ENCODE data around the gene ACHE.
A peak's percentile ranks its signal among the peaks of the same experiment; 100 is the strongest.

Gene ACHE

DNA sequence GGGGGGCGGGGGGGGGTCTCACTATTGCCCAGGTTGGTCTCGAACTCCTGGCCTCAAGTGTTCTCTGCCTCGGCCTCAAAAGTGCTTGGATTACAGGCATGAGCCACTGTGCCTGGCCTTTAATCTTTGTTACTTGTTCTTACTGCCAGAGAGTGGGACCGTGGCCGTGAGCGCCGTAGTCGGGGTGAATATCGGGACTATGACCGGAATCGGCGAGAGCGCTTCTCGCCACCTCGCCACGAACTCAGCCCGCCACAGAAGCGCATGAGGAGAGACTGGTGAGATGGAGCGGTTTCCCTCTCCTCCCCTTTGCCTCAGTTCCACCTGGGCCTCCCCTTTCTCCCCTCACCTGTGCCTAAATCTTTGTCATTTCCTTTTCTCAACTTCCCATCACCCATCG, 14.6 kb downstream of the ACHE start:
- peaks cover 92% of the 10 kb centered on the region for H3K36me3 ChIP-seq (ENCODE audit: control insufficient read depth, insufficient read depth, low read length)
- no peak overlapping the region for H3K9ac ChIP-seq (ENCODE audit: low read length)

DNA sequence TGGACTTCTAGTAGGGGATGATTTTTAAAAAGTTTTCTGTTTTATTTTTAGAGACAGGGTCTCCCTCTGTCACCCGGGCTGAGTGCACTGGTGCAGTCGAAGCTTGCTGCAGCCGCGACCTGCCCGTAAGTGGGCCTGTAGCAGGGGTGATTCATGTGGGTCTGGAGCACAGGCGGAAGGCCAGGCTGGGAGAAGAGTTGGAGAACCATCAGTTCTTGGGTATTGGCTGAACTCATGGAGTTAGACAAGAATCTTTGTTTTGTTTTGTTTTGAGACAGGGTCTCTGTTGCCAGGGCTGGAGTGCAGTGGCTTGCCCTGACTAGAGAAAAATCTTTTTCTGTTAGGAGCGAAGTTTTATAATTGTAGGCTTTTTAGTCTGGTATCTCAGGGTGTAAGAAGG, 15.0 kb downstream of the ACHE start:
- peaks cover 87% of the 10 kb centered on the region for H3K36me3 ChIP-seq (ENCODE audit: control insufficient read depth, insufficient read depth, low read length)
- 0 out of 2 replicates have a peak, but pooled peaks cover 6% of the 10 kb centered on the region for H3K4me1 ChIP-seq (ENCODE audit: control insufficient read depth, insufficient read depth, low read length)
- no peak overlapping the region for H3K27ac ChIP-seq (ENCODE audit: low read depth, low read length)
- H3K27me3 ChIP-seq (ENCODE audit: control insufficient read depth, insufficient read depth, low read length) = no peaks in the 10 kb centered on the region
- no peak overlapping the region for H3K4me3 ChIP-seq (ENCODE audit: low read depth, low read length)
- H3K9ac ChIP-seq (ENCODE audit: low read length) = no peak overlapping the region
- no peaks in the 10 kb centered on the region for H3K9me3 ChIP-seq (ENCODE audit: control insufficient read depth, insufficient read depth, low read depth, low read length)

More for the DNA sequence above, 14.6 kb downstream of the ACHE start:
- Histone ChIP-seq H3K4me1 (ENCODE audit: control insufficient read depth, insufficient read depth, low read length) (0 out of 2 replicates have a peak, but pooled peaks cover 6% of the 10 kb centered on the region), H3K27me3 (ENCODE audit: control insufficient read depth, insufficient read depth, low read length) (no peaks in the 10 kb centered on the region), H3K27ac (ENCODE audit: low read depth, low read length) (no peak overlapping the region), H3K9me3 (ENCODE audit: control insufficient read depth, insufficient read depth, low read depth, low read length) (no peaks in the 10 kb centered on the region), H3K4me3 (ENCODE audit: low read depth, low read length) (no peak overlapping the region)

DNA sequence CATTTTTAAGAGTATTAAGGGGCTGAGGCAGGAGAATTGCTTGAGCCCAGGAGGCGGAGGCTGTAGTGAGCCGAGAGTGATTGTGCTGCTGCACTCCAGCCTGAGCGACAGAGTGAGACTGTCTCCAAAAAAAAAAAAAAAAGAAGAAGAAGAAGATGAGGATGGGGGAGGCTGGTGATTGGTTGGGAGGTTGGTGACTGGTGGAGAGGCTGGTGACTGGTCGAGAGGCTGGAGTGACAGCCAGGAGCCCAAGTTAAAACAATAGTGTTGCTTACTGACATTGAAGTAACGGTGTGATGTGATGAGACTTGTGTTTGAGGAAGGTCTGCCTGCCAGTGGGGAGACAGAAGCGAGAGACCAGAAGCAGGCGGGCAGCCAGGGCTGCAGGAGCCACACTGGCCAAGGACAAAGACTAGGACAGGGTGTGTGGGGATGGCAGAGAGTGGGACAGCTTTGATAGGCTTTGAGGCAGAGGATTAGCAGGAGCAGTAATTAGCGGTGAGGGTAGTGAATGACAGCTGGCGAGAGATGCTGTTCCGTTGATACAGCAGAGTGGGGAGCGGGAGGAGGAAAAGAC, 15.9 kb downstream of the ACHE start:
- 0 out of 2 replicates have a peak, but pooled peaks cover 6% of the 10 kb centered on the region for H3K4me1 ChIP-seq (ENCODE audit: control insufficient read depth, insufficient read depth, low read length)

DNA sequence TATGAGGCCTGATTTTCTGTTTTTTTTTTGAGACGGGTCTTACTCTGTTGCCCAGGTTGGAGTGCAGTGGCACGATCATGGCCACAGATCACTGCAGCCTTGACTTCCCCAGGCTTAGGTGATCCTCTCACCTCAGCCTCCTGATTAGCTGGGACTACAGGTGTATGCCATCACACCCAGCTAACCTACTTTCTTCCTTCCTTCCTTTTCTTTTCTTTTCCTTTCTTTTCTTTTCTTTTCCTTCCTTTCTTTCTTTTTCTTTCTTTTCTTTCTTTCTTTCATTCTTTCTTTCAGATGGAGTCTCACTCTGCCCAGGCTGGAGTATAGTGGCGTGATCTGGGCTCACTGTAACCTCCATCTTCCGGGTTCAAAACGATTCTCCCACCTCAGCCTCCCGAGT, 17.0 kb downstream of the ACHE start:
- H3K9me3 ChIP-seq (ENCODE audit: control insufficient read depth, insufficient read depth, low read depth, low read length) = no peaks in the 10 kb centered on the region
- H3K4me1 ChIP-seq (ENCODE audit: control insufficient read depth, insufficient read depth, low read length) = 0 out of 2 replicates have a peak, but pooled peaks cover 6% of the 10 kb centered on the region
- no peak overlapping the region for H3K27ac ChIP-seq (ENCODE audit: low read depth, low read length)
- H3K9ac ChIP-seq (ENCODE audit: low read length) = no peak overlapping the region
- H3K4me3 ChIP-seq (ENCODE audit: low read depth, low read length) = no peak overlapping the region
- peaks cover 76% of the 10 kb centered on the region for H3K36me3 ChIP-seq (ENCODE audit: control insufficient read depth, insufficient read depth, low read length)
- no peaks in the 10 kb centered on the region for H3K27me3 ChIP-seq (ENCODE audit: control insufficient read depth, insufficient read depth, low read length)

More for the DNA sequence above, 15.9 kb downstream of the ACHE start:
- Histone ChIP-seq H3K27ac (ENCODE audit: low read depth, low read length) (no peak overlapping the region), H3K9ac (ENCODE audit: low read length) (no peak overlapping the region), H3K27me3 (ENCODE audit: control insufficient read depth, insufficient read depth, low read length) (no peaks in the 10 kb centered on the region), H3K36me3 (ENCODE audit: control insufficient read depth, insufficient read depth, low read length) (peaks cover 78% of the 10 kb centered on the region), H3K4me3 (ENCODE audit: low read depth, low read length) (no peak overlapping the region), H3K9me3 (ENCODE audit: control insufficient read depth, insufficient read depth, low read depth, low read length) (no peaks in the 10 kb centered on the region)

DNA sequence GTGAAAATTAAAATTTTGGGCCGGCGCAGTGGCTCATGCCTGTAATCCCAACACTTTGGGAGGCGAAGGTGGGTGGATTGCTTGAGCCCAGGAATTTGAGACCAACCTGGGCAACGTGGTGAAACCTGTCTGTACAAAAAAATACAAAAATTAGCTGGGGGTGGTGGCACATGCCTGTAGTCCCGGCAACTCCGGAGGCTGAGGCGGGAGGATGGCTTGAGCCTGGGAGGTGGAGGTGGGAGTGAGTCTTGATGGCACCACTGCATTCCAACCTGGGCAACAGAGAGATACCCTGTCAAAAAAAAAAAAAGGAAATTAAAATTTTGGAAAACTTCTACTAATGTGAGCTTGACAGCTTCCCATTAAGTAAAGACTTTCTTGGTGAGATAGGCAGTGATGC, 17.7 kb downstream of the ACHE start:
- H3K4me3 ChIP-seq (ENCODE audit: low read depth, low read length) = no peak overlapping the region
- peaks cover 74% of the 10 kb centered on the region for H3K36me3 ChIP-seq (ENCODE audit: control insufficient read depth, insufficient read depth, low read length)

DNA sequence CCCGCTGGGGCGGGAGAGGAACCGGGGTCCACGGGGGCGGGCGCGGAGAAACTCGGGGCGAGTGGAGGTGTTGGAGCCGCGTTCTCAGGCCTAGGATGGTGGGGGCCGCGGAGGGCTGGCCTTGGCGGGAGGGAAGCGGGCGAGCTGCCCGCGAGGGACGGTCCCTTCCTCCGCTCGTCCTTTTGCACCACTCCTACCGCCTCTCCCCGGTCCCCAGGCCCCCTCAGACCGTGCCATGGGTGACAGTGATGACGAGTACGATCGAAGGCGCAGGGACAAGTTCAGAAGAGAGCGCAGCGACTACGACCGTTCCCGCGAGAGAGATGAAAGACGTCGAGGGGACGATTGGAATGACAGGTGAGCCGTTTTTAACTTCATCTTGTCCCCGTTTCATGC, 20.3 kb downstream of the ACHE start:
- H3K27ac ChIP-seq (ENCODE audit: low read depth, low read length) = peak overlapping the region; percentile 93
- H3K36me3 ChIP-seq (ENCODE audit: control insufficient read depth, insufficient read depth, low read length) = peaks cover 76% of the 10 kb centered on the region

More for the DNA sequence above, 17.7 kb downstream of the ACHE start:
- no peaks in the 10 kb centered on the region for H3K27me3 ChIP-seq (ENCODE audit: control insufficient read depth, insufficient read depth, low read length)
- 0 out of 2 replicates have a peak, but pooled peaks cover 6% of the 10 kb centered on the region for H3K4me1 ChIP-seq (ENCODE audit: control insufficient read depth, insufficient read depth, low read length)
- no peaks in the 10 kb centered on the region for H3K9me3 ChIP-seq (ENCODE audit: control insufficient read depth, insufficient read depth, low read depth, low read length)
- no peak overlapping the region for H3K9ac ChIP-seq (ENCODE audit: low read length)
- H3K27ac ChIP-seq (ENCODE audit: low read depth, low read length) = no peak overlapping the region

DNA sequence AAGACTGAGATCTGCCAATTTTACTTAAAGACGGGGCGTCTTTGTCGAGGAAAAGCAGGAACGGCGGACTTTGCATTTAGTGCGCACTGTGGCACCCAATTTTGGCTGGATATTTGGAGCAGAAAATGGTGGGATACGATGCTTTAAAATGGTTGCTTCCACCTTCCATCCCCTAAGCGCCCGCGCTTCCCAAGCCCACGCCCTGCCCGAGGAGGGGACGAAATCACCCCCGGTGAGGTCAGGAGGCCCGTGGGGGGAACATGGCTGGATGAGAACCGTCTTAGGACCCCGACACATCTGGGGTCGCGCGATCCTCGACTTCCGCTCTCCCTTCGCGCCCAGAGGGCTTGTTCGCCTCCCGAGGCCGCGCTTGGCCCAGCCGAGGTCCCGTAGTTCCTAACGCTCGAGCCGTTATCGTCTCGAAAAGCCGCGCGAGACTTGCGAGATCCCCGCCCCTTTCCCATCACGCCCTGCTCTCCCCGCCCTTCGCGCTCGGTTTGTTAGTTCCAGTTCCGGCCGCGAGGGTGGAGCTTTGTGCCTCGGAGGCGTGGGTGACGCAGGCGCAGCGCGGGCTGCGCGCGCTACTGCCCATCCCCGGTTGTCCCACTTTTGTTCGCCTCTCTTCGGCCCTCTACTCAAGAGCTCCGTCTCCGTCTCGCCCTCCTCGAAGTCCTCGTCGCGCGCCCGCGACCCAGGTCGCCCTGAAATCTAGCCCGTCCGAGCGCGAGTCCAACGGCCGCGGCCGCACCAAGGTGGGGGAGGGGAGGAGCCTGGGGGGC, 20.9 kb downstream of the ACHE start, which contains the start of gene SRRT:
Gene SRRT (plus strand): TSS at position 527 of the 779 bp plus-strand sequence. CDS start 488 bp downstream, outside the sequence.
- H3K4me3 ChIP-seq (ENCODE audit: low read depth, low read length) = peak within 1 kb of the TSS; percentile 74
- H3K9me3 ChIP-seq (ENCODE audit: control insufficient read depth, insufficient read depth, low read depth, low read length) = no peaks in the 10 kb centered on the region
- H3K4me1 ChIP-seq (ENCODE audit: control insufficient read depth, insufficient read depth, low read length) = 0 out of 2 replicates have a peak, but pooled peaks cover 6% of the 10 kb centered on the region
- H3K36me3 ChIP-seq (ENCODE audit: control insufficient read depth, insufficient read depth, low read length) = peaks cover 78% of the 10 kb centered on the region
- H3K9ac ChIP-seq (ENCODE audit: low read length) = peak within 1 kb of the TSS; percentile 94
- H3K27me3 ChIP-seq (ENCODE audit: control insufficient read depth, insufficient read depth, low read length) = no peaks in the 10 kb centered on the region
- H3K27ac ChIP-seq (ENCODE audit: low read depth, low read length) = peak within 1 kb of the TSS; percentile 93

More for the DNA sequence above, 20.3 kb downstream of the ACHE start:
- Histone ChIP-seq H3K9me3 (ENCODE audit: control insufficient read depth, insufficient read depth, low read depth, low read length) (no peaks in the 10 kb centered on the region), H3K9ac (ENCODE audit: low read length) (peak overlapping the region; percentile 94), H3K4me1 (ENCODE audit: control insufficient read depth, insufficient read depth, low read length) (0 out of 2 replicates have a peak, but pooled peaks cover 6% of the 10 kb centered on the region), H3K27me3 (ENCODE audit: control insufficient read depth, insufficient read depth, low read length) (no peaks in the 10 kb centered on the region), H3K4me3 (ENCODE audit: low read depth, low read length) (peak overlapping the region; percentile 74)

DNA sequence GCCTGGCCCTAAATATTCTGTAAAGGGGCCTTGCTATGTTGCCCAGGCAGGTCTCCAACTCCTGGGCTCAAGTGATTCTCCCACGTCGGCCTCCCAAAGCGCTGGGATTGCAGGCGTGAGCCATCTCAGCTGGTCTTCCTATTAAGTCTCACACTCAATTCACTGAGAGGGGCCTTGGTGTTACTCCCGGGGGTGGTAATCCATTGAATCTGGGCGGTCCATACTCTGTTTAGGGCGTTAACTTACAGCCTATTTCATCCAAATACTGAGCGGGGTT, 21.4 kb downstream of the ACHE start:
- Histone ChIP-seq H3K27ac (ENCODE audit: low read depth, low read length) (peak overlapping the region; percentile 91), H3K4me3 (ENCODE audit: low read depth, low read length) (peak overlapping the region; percentile 74), H3K9me3 (ENCODE audit: control insufficient read depth, insufficient read depth, low read depth, low read length) (no peaks in the 10 kb centered on the region), H3K36me3 (ENCODE audit: control insufficient read depth, insufficient read depth, low read length) (peaks cover 76% of the 10 kb centered on the region), H3K4me1 (ENCODE audit: control insufficient read depth, insufficient read depth, low read length) (0 out of 2 replicates have a peak, but pooled peaks cover 6% of the 10 kb centered on the region), H3K9ac (ENCODE audit: low read length) (peak overlapping the region; percentile 94), H3K27me3 (ENCODE audit: control insufficient read depth, insufficient read depth, low read length) (no peaks in the 10 kb centered on the region)

DNA sequence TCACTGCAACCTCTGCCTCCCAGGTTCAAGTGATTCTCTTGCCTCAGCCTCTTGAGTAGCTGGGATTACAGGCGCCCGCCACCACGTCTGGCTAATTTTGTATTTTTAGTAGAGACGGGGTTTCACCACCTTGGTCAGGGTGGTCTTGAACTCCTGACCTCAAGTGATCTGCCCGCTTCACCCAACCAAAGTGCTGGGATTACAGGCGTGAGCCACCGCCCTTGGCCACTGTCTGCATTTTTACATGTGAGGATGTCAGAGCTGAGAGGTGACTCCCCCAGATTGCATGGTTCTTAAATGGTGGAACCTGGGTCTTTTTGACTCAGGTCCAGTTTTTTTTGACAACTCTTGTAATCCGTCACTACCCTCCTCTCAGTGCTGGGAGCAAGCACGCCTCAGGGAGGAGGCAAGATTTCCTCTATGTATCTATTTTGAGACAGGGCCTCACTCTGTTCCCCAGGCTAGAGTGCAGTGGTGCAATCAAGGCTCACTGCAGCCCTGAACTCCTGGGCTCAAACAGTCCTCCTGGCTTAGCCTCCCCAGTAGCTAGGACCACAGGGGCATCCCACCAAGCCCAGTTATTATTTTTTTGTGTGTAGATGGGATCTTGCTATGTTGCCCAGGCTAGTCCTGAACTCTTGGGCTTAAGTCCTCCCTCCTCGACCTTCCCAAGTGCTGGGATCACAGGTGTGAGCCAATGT, 21.9 kb downstream of the ACHE start:
- Histone ChIP-seq H3K36me3 (ENCODE audit: control insufficient read depth, insufficient read depth, low read length) (peaks cover 75% of the 10 kb centered on the region), H3K27me3 (ENCODE audit: control insufficient read depth, insufficient read depth, low read length) (no peaks in the 10 kb centered on the region), H3K9ac (ENCODE audit: low read length) (peak overlapping the region; percentile 94), H3K9me3 (ENCODE audit: control insufficient read depth, insufficient read depth, low read depth, low read length) (no peaks in the 10 kb centered on the region), H3K27ac (ENCODE audit: low read depth, low read length) (peak overlapping the region; percentile 91; the same call in 1 of the 2 replicates), H3K4me3 (ENCODE audit: low read depth, low read length) (peak overlapping the region; percentile 74), H3K4me1 (ENCODE audit: control insufficient read depth, insufficient read depth, low read length) (0 out of 2 replicates have a peak, but pooled peaks cover 6% of the 10 kb centered on the region)

DNA sequence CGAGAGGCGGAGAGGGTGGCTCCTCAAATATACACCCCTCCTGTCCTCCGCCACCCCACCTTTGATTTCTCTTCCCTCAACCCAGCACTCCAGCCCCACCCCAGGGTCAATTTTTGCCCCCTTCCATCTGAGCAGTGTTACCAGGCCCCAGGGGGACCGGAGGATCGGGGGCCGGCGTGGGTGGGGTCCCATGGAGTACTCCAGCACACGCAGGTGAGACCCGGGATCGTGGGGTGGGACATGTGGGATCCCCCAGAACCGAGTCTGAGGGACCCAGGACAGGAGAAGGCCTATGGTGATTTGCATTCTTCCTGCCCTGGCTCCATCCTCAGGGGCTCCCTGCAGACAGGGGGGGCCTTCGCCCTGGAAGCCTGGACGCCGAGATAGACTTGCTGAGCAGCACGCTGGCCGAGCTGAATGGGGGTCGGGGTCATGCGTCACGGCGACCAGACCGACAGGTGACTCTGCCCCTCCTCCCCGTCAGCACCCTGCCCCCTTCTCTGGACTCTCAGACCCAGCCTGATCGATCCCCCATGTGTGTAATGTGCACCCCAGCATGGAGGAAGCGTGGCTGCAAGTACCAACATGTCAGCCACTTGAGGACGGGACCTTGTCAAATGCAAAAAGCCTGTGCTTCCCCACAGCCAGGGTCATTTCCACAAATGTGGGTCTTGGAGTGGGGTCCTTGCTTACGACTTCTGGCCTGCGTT, 27.8 kb downstream of the ACHE start:
- Histone ChIP-seq H3K9me3 (ENCODE audit: control insufficient read depth, insufficient read depth, low read depth, low read length) (no peaks in the 10 kb centered on the region), H3K9ac (ENCODE audit: low read length) (peak overlapping the region; percentile 98), H3K4me3 (ENCODE audit: low read depth, low read length) (peak overlapping the region; percentile 97), H3K27me3 (ENCODE audit: control insufficient read depth, insufficient read depth, low read length) (no peaks in the 10 kb centered on the region), H3K4me1 (ENCODE audit: control insufficient read depth, insufficient read depth, low read length) (peaks cover 14% of the 10 kb centered on the region), H3K36me3 (ENCODE audit: control insufficient read depth, insufficient read depth, low read length) (peaks cover 51% of the 10 kb centered on the region), H3K27ac (ENCODE audit: low read depth, low read length) (peak overlapping the region; percentile 99)
